HepG2 (cell line): Measurements from ENCODE around the gene PRR35. TPM values are rescaled to one million over a fixed set of nuclear protein-coding genes. Genes with fewer than 3 reads are reported as not detected.

Experiments used
- ARHGAP35 ChIP-seq: sonication (generic); formaldehyde crosslinking; IDR thresholded peaks from 2 replicates; pipeline ENCODE4 v1.9.0; 2022; ENCODE audit warnings: mild to moderate bottlenecking, inconsistent platforms, moderate library complexity, missing genetic modification reagents, borderline replicate concordance
- ATF7-NPFF ChIP-seq: sonication (generic); formaldehyde crosslinking; IDR thresholded peaks from 2 replicates; pipeline ENCODE4 v1.8.1; 2023; ENCODE audit warnings: mild to moderate bottlenecking, low read depth, missing genetic modification reagents, moderate library complexity
- DMAP1 ChIP-seq: IDR thresholded peaks from 2 replicates; pipeline ENCODE4 v1.6.1; 2016
- DNMT3B ChIP-seq: conservative IDR thresholded peaks from 2 replicates; pipeline ENCODE4 v1.6.1; 2016; ENCODE audit warnings: missing biosample characterization, control low read depth
- HNRNPK ChIP-seq: fragments of 200-400 bp; formaldehyde crosslinking; IDR thresholded peaks from 2 replicates; pipeline ENCODE4 v1.6.1; 2018; ENCODE audit warnings: low read length, low read depth, moderate library complexity, mild to moderate bottlenecking; ENCODE audit not compliant: poor library complexity, severe bottlenecking
- KLF11 ChIP-seq: IDR thresholded peaks from 2 replicates; pipeline ENCODE4 v1.6.1; 2016; ENCODE audit warnings: missing compliant biosample characterization
- KMT2A ChIP-seq: sonication (generic); formaldehyde crosslinking; IDR thresholded peaks from 2 replicates; pipeline ENCODE4 v1.4.0; 2020; ENCODE audit warnings: missing genetic modification reagents
- NR3C1 ChIP-seq: sonication (generic); formaldehyde crosslinking; IDR thresholded peaks from 2 replicates; pipeline ENCODE4 v1.4.0; 2020; ENCODE audit warnings: missing genetic modification reagents
- PCBP1 ChIP-seq: fragments of 200-400 bp; formaldehyde crosslinking; IDR thresholded peaks from 2 replicates; pipeline ENCODE4 v1.6.1; 2017; ENCODE audit warnings: mild to moderate bottlenecking, low read depth, low read length, borderline replicate concordance
- SAP130 ChIP-seq: IDR thresholded peaks from 2 replicates; pipeline ENCODE4 v1.6.1; 2016; ENCODE audit warnings: low read depth
- YEATS4 ChIP-seq: sonication (generic); formaldehyde crosslinking; IDR thresholded peaks from 2 replicates; pipeline ENCODE4 v1.4.0; 2020; ENCODE audit warnings: missing genetic modification reagents, borderline replicate concordance
- ZBTB7A ChIP-seq: sonication (generic); formaldehyde crosslinking; IDR thresholded peaks from 2 replicates; pipeline ENCODE4 v1.8.0; 2022; ENCODE audit warnings: mild to moderate bottlenecking, missing genetic modification reagents
- ZNF10 ChIP-seq: sonication (generic); formaldehyde crosslinking; IDR thresholded peaks from 2 replicates; pipeline ENCODE4 v1.4.0; 2020; ENCODE audit warnings: mild to moderate bottlenecking, low read depth, missing genetic modification reagents, borderline replicate concordance
- ZNF160 ChIP-seq: sonication (generic); formaldehyde crosslinking; IDR thresholded peaks from 2 replicates; pipeline ENCODE4 v1.8.0; 2022; ENCODE audit warnings: mild to moderate bottlenecking, inconsistent platforms, missing genetic modification reagents
- ZNF816 ChIP-seq: sonication (generic); formaldehyde crosslinking; IDR thresholded peaks from 2 replicates; pipeline ENCODE4 v1.8.0; 2022; ENCODE audit warnings: missing genetic modification reagents, mild to moderate bottlenecking, borderline replicate concordance
- polyA plus RNA-seq, 8 experiments: library from polyadenylated mRNA; depleted of rRNA in 3 of 8; stranded (reverse) in 7 of 8; unstranded in 1 of 8; fragments of >200 nt; fragmentation: Illumina TruSeq in 4 of 8; extraction: Trizol in 4 of 8; gene quantifications; 2 replicates each; pipeline versions ENCODE4 v1.2.1 to v1.2.3, GENCODE V29; 2011 to 2016; ENCODE audit warnings: low read depth in 4 of 8, missing spikeins in 1 of 8, mixed read lengths in 1 of 8; ENCODE audit not compliant: insufficient read depth in 1 of 8
- total RNA-seq, 5 experiments: library from RNA; depleted of rRNA; stranded (reverse); fragments of >200 nt; fragmentation: Illumina TruSeq; extraction: Trizol; gene quantifications; 2 replicates each; pipeline ENCODE4 v1.2.3, GENCODE V29; 2016; ENCODE audit warnings: low read depth in 1 of 5
- TF ChIP-seq, protein P1 (sequence below): sonication (generic); formaldehyde crosslinking; IDR thresholded peaks from 2 replicates; pipeline ENCODE4 v1.4.0; 2020; ENCODE audit warnings: missing genetic modification reagents
- TF ChIP-seq, protein P2 (sequence below): sonication (generic); formaldehyde crosslinking; IDR thresholded peaks from 2 replicates; pipeline ENCODE4 v1.4.0; 2020; ENCODE audit warnings: missing genetic modification reagents
- TF ChIP-seq, protein P3 (sequence below): sonication (generic); formaldehyde crosslinking; IDR thresholded peaks from 2 replicates; pipeline ENCODE4 v1.5.0; 2020; ENCODE audit warnings: missing genetic modification reagents, mild to moderate bottlenecking, borderline replicate concordance
- TF ChIP-seq, protein P4 (sequence below): sonication (generic); formaldehyde crosslinking; IDR thresholded peaks from 2 replicates; pipeline ENCODE4 v1.4.0; 2020; ENCODE audit warnings: missing genetic modification reagents

PRR35 gene
- total and polyA plus RNA-seq, 2 of the 13 experiments (the other 11 are each of a cell fraction or from before 2014, with no cell fraction given) = 0.07 to 0.16 TPM

DNA sequence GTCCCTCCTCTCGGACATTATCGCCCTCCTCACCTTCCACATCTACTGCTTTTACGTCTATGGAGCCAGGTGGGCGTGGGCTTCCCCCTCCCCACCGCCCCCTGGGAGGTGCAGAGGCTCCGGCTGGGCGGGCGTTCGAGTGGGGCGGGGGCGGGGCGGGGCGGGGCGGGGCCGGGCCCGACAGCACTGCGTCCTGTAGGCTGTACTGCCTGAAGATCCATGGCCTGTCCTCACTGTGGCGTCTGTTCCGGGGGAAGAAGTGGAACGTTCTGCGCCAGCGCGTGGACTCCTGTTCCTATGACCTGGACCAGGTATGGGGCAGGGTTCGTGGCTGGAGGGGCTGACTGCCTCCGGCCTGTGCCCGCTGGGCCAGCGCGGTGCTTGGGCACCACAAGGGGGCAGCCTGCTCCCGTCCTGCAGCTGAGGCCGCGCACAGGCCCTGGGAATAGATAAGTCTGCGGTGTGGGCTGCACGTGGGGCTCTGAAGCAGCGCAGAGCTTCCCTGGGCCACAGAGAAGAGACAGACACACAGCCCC, 18.7 kb downstream of the PRR35 start (continued):
- TF ChIP-seq, protein P1, sequence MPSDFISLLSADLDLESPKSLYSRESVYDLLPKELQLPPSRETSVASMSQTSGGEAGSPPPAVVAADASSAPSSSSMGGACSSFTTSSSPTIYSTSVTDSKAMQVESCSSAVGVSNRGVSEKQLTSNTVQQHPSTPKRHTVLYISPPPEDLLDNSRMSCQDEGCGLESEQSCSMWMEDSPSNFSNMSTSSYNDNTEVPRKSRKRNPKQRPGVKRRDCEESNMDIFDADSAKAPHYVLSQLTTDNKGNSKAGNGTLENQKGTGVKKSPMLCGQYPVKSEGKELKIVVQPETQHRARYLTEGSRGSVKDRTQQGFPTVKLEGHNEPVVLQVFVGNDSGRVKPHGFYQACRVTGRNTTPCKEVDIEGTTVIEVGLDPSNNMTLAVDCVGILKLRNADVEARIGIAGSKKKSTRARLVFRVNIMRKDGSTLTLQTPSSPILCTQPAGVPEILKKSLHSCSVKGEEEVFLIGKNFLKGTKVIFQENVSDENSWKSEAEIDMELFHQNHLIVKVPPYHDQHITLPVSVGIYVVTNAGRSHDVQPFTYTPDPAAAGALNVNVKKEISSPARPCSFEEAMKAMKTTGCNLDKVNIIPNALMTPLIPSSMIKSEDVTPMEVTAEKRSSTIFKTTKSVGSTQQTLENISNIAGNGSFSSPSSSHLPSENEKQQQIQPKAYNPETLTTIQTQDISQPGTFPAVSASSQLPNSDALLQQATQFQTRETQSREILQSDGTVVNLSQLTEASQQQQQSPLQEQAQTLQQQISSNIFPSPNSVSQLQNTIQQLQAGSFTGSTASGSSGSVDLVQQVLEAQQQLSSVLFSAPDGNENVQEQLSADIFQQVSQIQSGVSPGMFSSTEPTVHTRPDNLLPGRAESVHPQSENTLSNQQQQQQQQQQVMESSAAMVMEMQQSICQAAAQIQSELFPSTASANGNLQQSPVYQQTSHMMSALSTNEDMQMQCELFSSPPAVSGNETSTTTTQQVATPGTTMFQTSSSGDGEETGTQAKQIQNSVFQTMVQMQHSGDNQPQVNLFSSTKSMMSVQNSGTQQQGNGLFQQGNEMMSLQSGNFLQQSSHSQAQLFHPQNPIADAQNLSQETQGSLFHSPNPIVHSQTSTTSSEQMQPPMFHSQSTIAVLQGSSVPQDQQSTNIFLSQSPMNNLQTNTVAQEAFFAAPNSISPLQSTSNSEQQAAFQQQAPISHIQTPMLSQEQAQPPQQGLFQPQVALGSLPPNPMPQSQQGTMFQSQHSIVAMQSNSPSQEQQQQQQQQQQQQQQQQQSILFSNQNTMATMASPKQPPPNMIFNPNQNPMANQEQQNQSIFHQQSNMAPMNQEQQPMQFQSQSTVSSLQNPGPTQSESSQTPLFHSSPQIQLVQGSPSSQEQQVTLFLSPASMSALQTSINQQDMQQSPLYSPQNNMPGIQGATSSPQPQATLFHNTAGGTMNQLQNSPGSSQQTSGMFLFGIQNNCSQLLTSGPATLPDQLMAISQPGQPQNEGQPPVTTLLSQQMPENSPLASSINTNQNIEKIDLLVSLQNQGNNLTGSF = no peak
- TF ChIP-seq, protein P2, sequence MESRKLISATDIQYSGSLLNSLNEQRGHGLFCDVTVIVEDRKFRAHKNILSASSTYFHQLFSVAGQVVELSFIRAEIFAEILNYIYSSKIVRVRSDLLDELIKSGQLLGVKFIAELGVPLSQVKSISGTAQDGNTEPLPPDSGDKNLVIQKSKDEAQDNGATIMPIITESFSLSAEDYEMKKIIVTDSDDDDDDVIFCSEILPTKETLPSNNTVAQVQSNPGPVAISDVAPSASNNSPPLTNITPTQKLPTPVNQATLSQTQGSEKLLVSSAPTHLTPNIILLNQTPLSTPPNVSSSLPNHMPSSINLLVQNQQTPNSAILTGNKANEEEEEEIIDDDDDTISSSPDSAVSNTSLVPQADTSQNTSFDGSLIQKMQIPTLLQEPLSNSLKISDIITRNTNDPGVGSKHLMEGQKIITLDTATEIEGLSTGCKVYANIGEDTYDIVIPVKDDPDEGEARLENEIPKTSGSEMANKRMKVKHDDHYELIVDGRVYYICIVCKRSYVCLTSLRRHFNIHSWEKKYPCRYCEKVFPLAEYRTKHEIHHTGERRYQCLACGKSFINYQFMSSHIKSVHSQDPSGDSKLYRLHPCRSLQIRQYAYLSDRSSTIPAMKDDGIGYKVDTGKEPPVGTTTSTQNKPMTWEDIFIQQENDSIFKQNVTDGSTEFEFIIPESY (CRISPR knock-in tag) = peak; percentile 91
- peak; percentile 34 for TF ChIP-seq HNRNPK
- peak; percentile 41; the same call in 1 of the 2 replicates for TF ChIP-seq DMAP1 (CRISPR knock-in tag)
- TF ChIP-seq DNMT3B (CRISPR knock-in tag) = no peak
- TF ChIP-seq YEATS4 (CRISPR knock-in tag) = no peak
- TF ChIP-seq, protein P3, sequence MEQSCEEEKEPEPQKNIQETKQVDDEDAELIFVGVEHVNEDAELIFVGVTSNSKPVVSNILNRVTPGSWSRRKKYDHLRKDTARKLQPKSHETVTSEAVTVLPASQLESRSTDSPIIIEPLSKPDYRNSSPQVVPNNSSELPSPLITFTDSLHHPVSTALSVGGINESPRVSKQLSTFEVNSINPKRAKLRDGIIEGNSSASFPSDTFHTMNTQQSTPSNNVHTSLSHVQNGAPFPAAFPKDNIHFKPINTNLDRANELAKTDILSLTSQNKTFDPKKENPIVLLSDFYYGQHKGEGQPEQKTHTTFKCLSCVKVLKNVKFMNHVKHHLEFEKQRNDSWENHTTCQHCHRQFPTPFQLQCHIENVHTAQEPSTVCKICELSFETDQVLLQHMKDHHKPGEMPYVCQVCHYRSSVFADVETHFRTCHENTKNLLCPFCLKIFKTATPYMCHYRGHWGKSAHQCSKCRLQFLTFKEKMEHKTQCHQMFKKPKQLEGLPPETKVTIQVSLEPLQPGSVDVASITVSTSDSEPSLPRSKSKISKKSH = 0 out of 2 replicates have a peak, but pooled peaks have one; percentile 23
- TF ChIP-seq ARHGAP35 (CRISPR knock-in tag) = no peak
- TF ChIP-seq ZNF160 = 0 out of 2 replicates have a peak, but pooled peaks have one; percentile 39
- no peak for TF ChIP-seq ZNF816
- 0 out of 2 replicates have a peak, but pooled peaks have one; percentile 22 for TF ChIP-seq ZBTB7A (CRISPR knock-in tag)
- 0 out of 2 replicates have a peak, but pooled peaks have one; percentile 33 for TF ChIP-seq ATF7-NPFF (CRISPR knock-in tag)
- no peak for TF ChIP-seq KLF11 (CRISPR knock-in tag)
- peak; percentile 71 for TF ChIP-seq SAP130 (CRISPR knock-in tag)
- TF ChIP-seq, protein P4, sequence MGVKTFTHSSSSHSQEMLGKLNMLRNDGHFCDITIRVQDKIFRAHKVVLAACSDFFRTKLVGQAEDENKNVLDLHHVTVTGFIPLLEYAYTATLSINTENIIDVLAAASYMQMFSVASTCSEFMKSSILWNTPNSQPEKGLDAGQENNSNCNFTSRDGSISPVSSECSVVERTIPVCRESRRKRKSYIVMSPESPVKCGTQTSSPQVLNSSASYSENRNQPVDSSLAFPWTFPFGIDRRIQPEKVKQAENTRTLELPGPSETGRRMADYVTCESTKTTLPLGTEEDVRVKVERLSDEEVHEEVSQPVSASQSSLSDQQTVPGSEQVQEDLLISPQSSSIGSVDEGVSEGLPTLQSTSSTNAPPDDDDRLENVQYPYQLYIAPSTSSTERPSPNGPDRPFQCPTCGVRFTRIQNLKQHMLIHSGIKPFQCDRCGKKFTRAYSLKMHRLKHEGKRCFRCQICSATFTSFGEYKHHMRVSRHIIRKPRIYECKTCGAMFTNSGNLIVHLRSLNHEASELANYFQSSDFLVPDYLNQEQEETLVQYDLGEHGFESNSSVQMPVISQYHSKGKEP (CRISPR knock-in tag) = no peak
- no peak for TF ChIP-seq ZNF10 (CRISPR knock-in tag)
- no peak for TF ChIP-seq NR3C1
- TF ChIP-seq KMT2A (CRISPR knock-in tag) = no peak
- 0 out of 2 replicates have a peak, but pooled peaks have one; percentile 84 for TF ChIP-seq PCBP1
